GM19452 (cell line): ENCODE measurements around the gene FBXL14.
"Not testable (repeated sequence)": the region's sequence is repeated elsewhere in the genome, so short reads cannot be mapped to it uniquely, and the experiment has no call there.

Experiments used
- ATAC-seq: cut with Tn5 transposase; IDR thresholded peaks from one replicate; pipeline ENCODE4 v1.9.1; 2021; ENCODE audit not compliant: unreplicated experiment

Gene FBXL14

GRCh38 chr12:1573960-1574864 lies 20.2 kb downstream of the FBXL14 start:
- no peak for ATAC-seq

GRCh38 chr12:1572731-1573130 lies 21.6 kb downstream of the FBXL14 start:
- ATAC-seq, result no peak

- no peak for ATAC-seq
These were observed 26.5 kb downstream of the FBXL14 start for GRCh38 chr12:1567852-1568251.

GRCh38 chr12:1566449-1567135 lies 27.8 kb downstream of the FBXL14 start:
- no peak for ATAC-seq

- ATAC-seq, result no peak
These were observed 29.2 kb downstream of the FBXL14 start for GRCh38 chr12:1565172-1565571.

GRCh38 chr12:1564067-1564466 lies 30.3 kb downstream of the FBXL14 start:
- ATAC-seq, result no peak

- ATAC-seq, result no peak
These were observed 31.5 kb downstream of the FBXL14 start for GRCh38 chr12:1562813-1563407.

- ATAC-seq, result no peak
These were observed 33.7 kb downstream of the FBXL14 start for GRCh38 chr12:1560704-1561103.

- no peak for ATAC-seq
These were observed 34.7 kb downstream of the FBXL14 start for GRCh38 chr12:1559676-1560091.

- ATAC-seq, result not testable (repeated sequence)
These were observed 36.3 kb downstream of the FBXL14 start for GRCh38 chr12:1558108-1558507.

GRCh38 chr12:1553987-1554982 lies 40.1 kb downstream of the FBXL14 start:
- ATAC-seq, result peak; percentile 96

- no peak for ATAC-seq
These were observed 40.8 kb downstream of the FBXL14 start for GRCh38 chr12:1553536-1553935.

GRCh38 chr12:1552911-1553491 lies 41.4 kb downstream of the FBXL14 start:
- ATAC-seq, result no peak

GRCh38 chr12:1552171-1552570 lies 42.2 kb downstream of the FBXL14 start:
- no peak for ATAC-seq

GRCh38 chr12:1551496-1551895 lies 42.9 kb downstream of the FBXL14 start:
- no peak for ATAC-seq

- ATAC-seq, result no peak
These were observed 47.3 kb downstream of the FBXL14 start for GRCh38 chr12:1546931-1547640.

GRCh38 chr12:1544996-1545700 lies 49.2 kb downstream of the FBXL14 start:
- no peak for ATAC-seq

GRCh38 chr12:1542599-1542998 lies 51.8 kb downstream of the FBXL14 start:
- no peak for ATAC-seq

GRCh38 chr12:1540690-1541089 lies 53.7 kb downstream of the FBXL14 start:
- ATAC-seq, result no peak
